Activated naive CD4-positive, alpha-beta T cell treated with anti-CD3 and anti-CD28 coated beads, Interleukin-2, amount 50 U/mL, for 72 hours (primary cell): ENCODE data around the gene NFIX. TPM values are rescaled to one million over a fixed set of nuclear protein-coding genes. Genes with fewer than 3 reads are reported as not detected.

Source experiments
- ATAC-seq, 2 donors: fragments of 150-1000 bp; cut with Tn5 transposase; 2 replicates each; pipeline ENCODE4 v1.10.0; 2021; ENCODE audit warnings: mild to moderate bottlenecking in 2 of 2, moderate library complexity in 2 of 2
- DNase-seq, 2 donors: peaks; one replicate each; pipeline ENCODE4 v3.0.0; 2021 to 2022; ENCODE audit warnings: low spot score in 2 of 2
- H3K27ac Mint-ChIP-seq, 2 donors: one replicate each; pipeline ENCODE4 v1.8.0; 2022; ENCODE audit warnings: mild to moderate bottlenecking in 2 of 2, mixed read lengths in 2 of 2
- H3K36me3 Mint-ChIP-seq, 2 donors: one replicate each; pipeline ENCODE4 v1.8.0; 2022; ENCODE audit warnings: mixed read lengths in 2 of 2
- H3K9me3 Mint-ChIP-seq, 2 donors: one replicate each; pipeline ENCODE4 v1.8.0; 2022; ENCODE audit warnings: mixed read lengths in 2 of 2
- total RNA-seq, 2 donors: library from RNA; stranded (reverse); gene quantifications; one replicate each; pipeline ENCODE4 v1.2.3, GENCODE V29; 2022

The NFIX gene
- total RNA-seq, 2 donors from 2014 or later, result 1.8 to 5.4 TPM

- Mint-ChIP-seq H3K27ac (no peak overlapping the region), H3K36me3 (no peaks in the 10 kb centered on the region), H3K9me3 (no peaks in the 10 kb centered on the region)
- DNase-seq (peak in 1 of 2 donors; percentile 66), ATAC-seq (peak; percentile 83)
Measured at GRCh38 chr19:13033819-13034611, 38.7 kb downstream of the NFIX start.

- H3K9me3 Mint-ChIP-seq, result no peaks in the 10 kb centered on the region
- no peak overlapping the region for H3K27ac Mint-ChIP-seq
- ATAC-seq, result no peak
- DNase-seq, result no peak
- no peaks in the 10 kb centered on the region for H3K36me3 Mint-ChIP-seq
Measured at GRCh38 chr19:13034636-13035035, 39.4 kb downstream of the NFIX start.

DNA sequence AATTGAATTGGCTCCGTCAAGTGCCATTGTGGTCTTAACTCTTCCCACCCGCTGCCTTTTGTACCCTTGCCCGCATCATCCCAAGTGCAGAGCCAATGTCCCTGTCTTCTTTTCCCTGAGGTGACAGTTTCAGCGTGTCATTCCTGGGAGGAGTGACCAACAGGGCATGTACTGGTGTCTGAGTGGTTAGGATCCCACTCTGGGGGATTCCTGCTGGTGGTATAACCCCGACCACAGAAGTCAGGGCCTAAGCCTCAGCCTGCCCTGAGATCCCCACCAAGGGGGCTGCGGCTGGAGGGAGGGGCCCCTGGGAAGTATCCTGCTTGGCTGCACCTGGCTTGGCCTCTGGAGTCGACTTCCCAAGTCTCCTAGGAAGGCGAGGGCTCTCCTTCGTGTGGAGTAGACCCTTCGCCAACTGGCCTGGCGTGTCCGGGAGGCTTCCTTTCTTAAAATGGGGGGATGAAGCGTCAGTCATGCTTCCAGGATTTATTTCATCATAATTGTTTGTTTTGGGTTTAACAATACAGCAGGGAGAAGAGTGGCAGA, 40.6 kb downstream of the NFIX start:
- no peak for DNase-seq
- H3K36me3 Mint-ChIP-seq, result no peaks in the 10 kb centered on the region
- ATAC-seq, result no peak
- no peaks in the 10 kb centered on the region for H3K9me3 Mint-ChIP-seq
- no peak overlapping the region for H3K27ac Mint-ChIP-seq

DNA sequence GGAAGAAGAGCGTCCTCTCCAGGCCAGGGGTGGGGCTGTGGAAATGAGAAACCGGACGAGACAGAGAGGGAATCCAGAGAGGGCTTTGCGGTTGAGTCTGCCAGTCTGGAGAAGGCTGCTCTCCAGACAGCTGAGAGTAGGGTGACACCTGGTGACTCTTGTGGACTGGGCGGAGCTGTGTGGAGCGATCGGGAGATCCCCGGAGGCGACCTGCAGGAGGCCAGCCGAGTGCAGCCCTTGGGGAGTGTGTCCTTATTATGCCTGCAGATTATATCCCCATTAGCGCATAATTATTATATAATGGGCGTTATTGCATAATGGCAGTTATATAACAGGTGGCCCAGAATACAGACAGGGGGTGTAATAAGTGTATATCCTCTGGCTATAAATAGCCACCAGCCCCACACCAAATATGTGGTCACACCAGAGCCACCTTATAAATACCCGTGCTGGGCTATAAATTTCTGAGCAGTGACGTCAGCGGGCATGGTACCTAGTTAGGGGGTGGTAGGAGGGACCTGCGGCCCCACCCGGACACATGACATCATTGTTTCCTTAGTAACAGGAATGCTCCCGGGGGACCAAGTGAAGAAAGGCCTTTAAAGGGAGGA, 41.2 kb downstream of the NFIX start:
- Mint-ChIP-seq H3K36me3 (no peaks in the 10 kb centered on the region), H3K9me3 (no peaks in the 10 kb centered on the region), H3K27ac (no peak overlapping the region)
- DNase-seq, result no peak
- no peak for ATAC-seq

DNA sequence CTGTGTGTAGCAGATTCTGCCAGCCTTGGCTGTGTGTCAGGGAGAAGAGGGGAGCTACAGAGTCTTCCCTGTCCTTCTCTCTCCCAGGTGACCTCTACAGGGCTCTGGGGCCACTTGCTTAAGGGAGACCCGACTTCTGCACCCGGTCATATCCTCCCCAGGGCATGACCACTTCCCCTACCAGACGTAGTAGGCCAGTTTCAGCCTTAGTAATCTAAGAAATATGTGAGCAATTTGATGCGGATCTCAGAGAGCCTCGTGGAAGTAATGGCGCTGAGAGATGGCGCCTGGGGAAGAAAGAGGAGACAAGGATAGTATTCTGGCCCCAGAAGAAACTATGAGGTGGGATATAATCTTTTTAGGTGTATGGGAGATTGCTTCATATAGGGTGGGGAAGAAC, 41.9 kb downstream of the NFIX start:
- Mint-ChIP-seq H3K27ac (peak overlapping the region; percentile 1 to 34), H3K9me3 (no peaks in the 10 kb centered on the region), H3K36me3 (no peaks in the 10 kb centered on the region)
- ATAC-seq, result peak; percentile 27 to 57
- no peak for DNase-seq

DNA sequence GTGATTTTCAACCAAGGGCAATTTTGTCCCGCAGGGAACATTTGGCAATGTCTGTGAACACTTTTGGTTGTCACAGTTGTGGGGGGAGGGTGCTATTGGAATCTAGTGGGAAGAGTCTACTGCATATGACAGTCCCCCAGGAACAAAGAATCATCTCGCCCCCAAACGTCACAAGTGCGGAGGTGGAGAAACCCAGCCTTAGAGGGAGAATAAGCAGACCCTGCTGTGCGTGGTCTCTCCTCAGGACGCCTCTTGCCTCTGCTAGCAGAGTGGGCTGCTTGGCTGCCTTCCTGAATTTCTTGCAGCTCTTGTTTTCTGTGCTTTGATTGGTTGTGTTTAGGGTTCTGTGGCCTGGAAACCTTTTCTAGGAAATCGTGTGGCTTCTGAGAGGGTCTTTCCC, 42.5 kb downstream of the NFIX start:
- ATAC-seq (no peak), DNase-seq (no peak)
- H3K36me3 Mint-ChIP-seq, result no peaks in the 10 kb centered on the region
- H3K9me3 Mint-ChIP-seq, result no peaks in the 10 kb centered on the region
- peak overlapping the region in 1 of 2 donors; percentile 34 for H3K27ac Mint-ChIP-seq

DNA sequence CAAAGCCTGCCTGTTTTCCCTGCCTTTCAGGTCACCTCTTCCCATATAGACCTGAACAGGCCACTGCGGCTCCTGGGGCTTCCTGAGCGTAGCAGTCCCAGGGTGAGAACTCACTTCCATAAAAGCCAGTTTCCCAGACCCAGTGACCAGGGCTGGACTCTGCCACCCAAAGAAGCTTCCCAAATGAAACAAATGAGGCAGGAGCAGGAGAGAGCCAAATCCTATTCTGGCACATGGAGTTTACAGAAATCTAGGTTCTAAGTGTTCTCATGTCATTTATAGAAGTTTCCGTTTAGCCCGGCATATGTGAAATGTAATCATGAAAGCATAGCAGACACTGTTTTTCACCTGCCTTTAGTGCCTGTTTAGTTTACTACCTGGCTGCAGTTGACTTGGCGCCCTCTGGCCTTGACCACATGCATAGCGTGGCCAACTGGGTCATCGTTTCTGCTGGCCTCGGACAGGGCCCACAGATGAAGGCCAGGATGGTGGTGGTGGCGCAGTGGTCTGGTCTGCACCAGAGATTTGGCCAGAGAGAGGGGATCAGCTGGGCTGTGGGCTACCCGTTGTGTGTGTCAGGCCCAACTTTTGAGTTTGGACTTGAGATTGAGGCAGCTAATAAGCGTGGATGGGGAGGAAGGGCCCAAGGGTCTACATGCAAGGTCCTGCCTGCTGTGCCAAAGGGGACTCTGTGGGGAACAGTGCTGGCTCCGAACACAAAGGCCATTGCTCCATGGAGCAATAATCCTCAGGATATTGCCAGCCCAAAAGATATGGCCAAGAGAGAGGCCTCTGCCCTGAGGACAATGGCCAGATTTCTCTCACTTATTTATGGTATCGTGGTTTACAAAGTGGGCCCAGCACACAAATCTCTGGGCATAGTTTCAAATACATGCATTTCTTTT, 43.3 kb downstream of the NFIX start:
- DNase-seq (no peak), ATAC-seq (no peak)
- Mint-ChIP-seq H3K9me3 (no peaks in the 10 kb centered on the region), H3K27ac (no peak overlapping the region), H3K36me3 (no peaks in the 10 kb centered on the region)

GRCh38 chr19:13039211-13039789, 44.0 kb downstream of the NFIX start:
- DNase-seq (no peak), ATAC-seq (no peak)
- Mint-ChIP-seq H3K36me3 (no peaks in the 10 kb centered on the region), H3K9me3 (no peaks in the 10 kb centered on the region), H3K27ac (no peak overlapping the region)

DNA sequence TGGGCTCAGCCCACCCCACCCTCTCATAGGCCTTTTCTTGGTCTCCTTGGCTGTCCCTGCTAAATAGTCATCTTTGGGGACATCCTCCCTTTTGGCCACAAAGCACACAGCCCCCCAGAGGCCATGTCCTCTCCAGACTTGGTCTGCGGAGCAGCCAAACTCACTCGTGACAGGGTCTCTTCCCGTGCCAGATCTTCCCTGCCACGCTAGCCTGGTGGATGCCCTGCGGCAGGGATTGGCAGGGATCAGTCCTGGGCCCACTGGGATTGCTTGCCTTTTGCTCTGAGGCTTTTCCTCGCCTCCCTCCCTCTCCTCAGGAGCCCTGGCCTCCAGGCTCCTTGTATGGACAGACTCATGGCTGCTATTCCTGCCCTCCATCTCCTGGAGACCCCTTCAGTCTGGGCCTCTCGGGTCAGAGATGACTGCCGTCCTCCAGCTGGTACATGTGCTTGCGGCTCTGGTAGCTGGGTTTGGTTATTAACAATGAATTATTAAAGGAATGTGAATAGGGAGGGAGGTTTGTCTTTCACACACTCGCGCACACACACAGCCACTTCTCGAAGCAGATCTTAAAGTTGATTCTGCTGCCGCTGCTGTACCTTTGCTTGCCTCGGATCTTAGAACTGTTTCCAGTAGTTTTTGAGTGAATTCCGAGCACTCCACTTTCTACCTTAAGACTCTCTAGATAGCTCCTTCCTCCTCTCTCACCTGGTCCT, 45.1 kb downstream of the NFIX start:
- H3K36me3 Mint-ChIP-seq, result no peaks in the 10 kb centered on the region
- DNase-seq, result no peak
- no peak overlapping the region for H3K27ac Mint-ChIP-seq
- ATAC-seq, result no peak
- H3K9me3 Mint-ChIP-seq, result no peaks in the 10 kb centered on the region

DNA sequence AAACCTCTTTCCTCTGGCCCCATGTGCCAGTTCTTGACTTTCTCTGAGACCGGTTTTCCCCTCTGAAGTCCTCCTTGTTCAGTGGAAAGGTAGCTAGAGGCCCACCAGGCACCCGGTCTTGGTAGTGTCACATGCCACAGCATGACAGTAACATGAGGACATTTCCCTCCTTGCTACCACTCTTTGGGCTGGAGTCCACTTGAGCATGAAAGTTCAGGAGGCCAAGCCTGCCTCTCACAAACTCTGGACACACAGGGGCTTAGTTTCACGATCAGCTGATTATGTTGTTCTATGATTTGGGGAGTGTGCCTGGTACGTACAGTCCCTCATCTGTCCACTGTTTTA, 45.6 kb downstream of the NFIX start:
- Mint-ChIP-seq H3K36me3 (no peaks in the 10 kb centered on the region), H3K9me3 (no peaks in the 10 kb centered on the region), H3K27ac (no peak overlapping the region)
- DNase-seq (no peak), ATAC-seq (no peak)

GRCh38 chr19:13042443-13043130, 47.3 kb downstream of the NFIX start:
- Mint-ChIP-seq H3K9me3 (no peaks in the 10 kb centered on the region), H3K36me3 (no peaks in the 10 kb centered on the region), H3K27ac (no peak overlapping the region)
- DNase-seq (no peak), ATAC-seq (no peak)

GRCh38 chr19:13043285-13043684, 48.0 kb downstream of the NFIX start:
- DNase-seq, result no peak
- H3K27ac Mint-ChIP-seq, result no peak overlapping the region
- no peaks in the 10 kb centered on the region for H3K9me3 Mint-ChIP-seq
- no peaks in the 10 kb centered on the region for H3K36me3 Mint-ChIP-seq
- no peak for ATAC-seq

- H3K9me3 Mint-ChIP-seq, result no peaks in the 10 kb centered on the region
- ATAC-seq (peak; percentile 37 to 41), DNase-seq (no peak)
- H3K36me3 Mint-ChIP-seq, result no peaks in the 10 kb centered on the region
- H3K27ac Mint-ChIP-seq, result peak overlapping the region in 1 of 2 donors; percentile 17
Measured at GRCh38 chr19:13044231-13044836, 49.1 kb downstream of the NFIX start.

GRCh38 chr19:13045812-13046211, 50.5 kb downstream of the NFIX start:
- ATAC-seq (no peak), DNase-seq (no peak)
- no peaks in the 10 kb centered on the region for H3K36me3 Mint-ChIP-seq
- no peaks in the 10 kb centered on the region for H3K9me3 Mint-ChIP-seq
- H3K27ac Mint-ChIP-seq, result no peak overlapping the region

DNA sequence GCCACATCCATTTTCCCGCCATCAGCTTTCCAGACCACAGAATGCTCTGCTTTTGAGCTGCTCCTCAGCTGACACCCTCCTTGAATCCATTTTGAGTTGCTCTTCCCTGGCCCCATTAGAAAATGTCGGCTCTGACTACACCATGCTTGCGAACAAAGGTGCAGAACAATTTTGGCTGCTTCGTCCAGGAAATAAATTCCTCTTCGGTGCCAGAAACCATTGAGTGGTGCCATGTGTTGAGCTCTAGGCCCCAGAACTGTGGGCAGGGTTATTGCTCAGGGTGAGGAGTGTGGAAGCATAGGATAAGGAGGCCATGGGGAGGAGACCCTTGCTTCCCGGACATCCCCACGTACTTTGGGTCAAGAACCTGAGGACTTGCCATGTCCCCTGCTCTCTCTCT, 52.1 kb downstream of the NFIX start:
- no peak for DNase-seq
- ATAC-seq, result no peak
- Mint-ChIP-seq H3K36me3 (no peaks in the 10 kb centered on the region), H3K9me3 (no peaks in the 10 kb centered on the region), H3K27ac (no peak overlapping the region)
